ENCODE measurements around the gene SLC35C1.
"Not testable (repeated sequence)": the region's sequence is repeated elsewhere in the genome, so short reads cannot be mapped to it uniquely, and the experiment has no call there.

The SLC35C1 gene

GRCh38 chr11:45786272-45786671, 18.7 kb upstream of the SLC35C1 start:
- no peak for DNase-seq (ENCODE audit: low read depth in 4 of 4, low spot score in 1 of 4)

GRCh38 chr11:45788887-45789286, 16.1 kb upstream of the SLC35C1 start:
- no peak for DNase-seq (ENCODE audit: low read depth in 4 of 4, low spot score in 1 of 4)

GRCh38 chr11:45791524-45791923, 13.4 kb upstream of the SLC35C1 start:
- no peak for DNase-seq (ENCODE audit: low read depth in 4 of 4, low spot score in 1 of 4)

- no peak for DNase-seq (ENCODE audit: low read depth in 4 of 4, low spot score in 1 of 4)
Measured at GRCh38 chr11:45794169-45794568, 10.8 kb upstream of the SLC35C1 start.

GRCh38 chr11:45795379-45795778, 9.6 kb upstream of the SLC35C1 start:
- DNase-seq (ENCODE audit: low read depth in 4 of 4, low spot score in 1 of 4): no peak

- DNase-seq (ENCODE audit: low read depth in 4 of 4, low spot score in 1 of 4): no peak
Measured at GRCh38 chr11:45796461-45796861, 8.5 kb upstream of the SLC35C1 start.

GRCh38 chr11:45798793-45799441, 6.0 kb upstream of the SLC35C1 start:
- no peak for DNase-seq (ENCODE audit: low read depth in 4 of 4, low spot score in 1 of 4)

GRCh38 chr11:45799562-45799961, 5.4 kb upstream of the SLC35C1 start:
- no peak for DNase-seq (ENCODE audit: low read depth in 4 of 4, low spot score in 1 of 4)

GRCh38 chr11:45800261-45800660, 4.7 kb upstream of the SLC35C1 start:
- no peak for DNase-seq (ENCODE audit: low read depth in 4 of 4, low spot score in 1 of 4)

GRCh38 chr11:45801723-45802315, 3.1 kb upstream of the SLC35C1 start:
- DNase-seq (ENCODE audit: low read depth in 4 of 4, low spot score in 1 of 4): no peak

- DNase-seq (ENCODE audit: low read depth in 4 of 4, low spot score in 1 of 4): no peak
Measured at GRCh38 chr11:45802531-45803317, 2.2 kb upstream of the SLC35C1 start.

GRCh38 chr11:45803971-45804760, 783 bp upstream of the SLC35C1 start:
- DNase-seq (ENCODE audit: low read depth in 4 of 4, low spot score in 1 of 4): peak in 3 of 4 experiments; percentile 23 to 52 (median 42)

GRCh38 chr11:45805305-45806071, 539 bp downstream of the SLC35C1 start:
- DNase-seq (ENCODE audit: low read depth in 4 of 4, low spot score in 1 of 4): peak in 1 of 4 experiments; percentile 18

- no peak for DNase-seq (ENCODE audit: low read depth in 4 of 4, low spot score in 1 of 4)
Measured at GRCh38 chr11:45806072-45806933, 1.4 kb downstream of the SLC35C1 start.

GRCh38 chr11:45806937-45807791, 2.2 kb downstream of the SLC35C1 start:
- no peak for DNase-seq (ENCODE audit: low read depth in 4 of 4, low spot score in 1 of 4)

- no peak for DNase-seq (ENCODE audit: low read depth in 4 of 4, low spot score in 1 of 4)
Measured at GRCh38 chr11:45807792-45808238, 2.9 kb downstream of the SLC35C1 start.

- DNase-seq (ENCODE audit: low read depth in 4 of 4, low spot score in 1 of 4): not testable (repeated sequence)
Measured at GRCh38 chr11:45808427-45808826, 3.5 kb downstream of the SLC35C1 start.

GRCh38 chr11:45809456-45810395, 4.8 kb downstream of the SLC35C1 start:
- no peak for DNase-seq (ENCODE audit: low read depth in 4 of 4, low spot score in 1 of 4)

Measured in stimulated activated CD4-positive, alpha-beta T cell treated with anti-CD3 and anti-CD28 coated beads, Interleukin-1b, Interleukin-23, amount 100 ng/mL, for 24 hours (primary cell).